ENCODE measurements around the gene KRTAP9-6.

- TF ChIP-seq, protein P1, sequence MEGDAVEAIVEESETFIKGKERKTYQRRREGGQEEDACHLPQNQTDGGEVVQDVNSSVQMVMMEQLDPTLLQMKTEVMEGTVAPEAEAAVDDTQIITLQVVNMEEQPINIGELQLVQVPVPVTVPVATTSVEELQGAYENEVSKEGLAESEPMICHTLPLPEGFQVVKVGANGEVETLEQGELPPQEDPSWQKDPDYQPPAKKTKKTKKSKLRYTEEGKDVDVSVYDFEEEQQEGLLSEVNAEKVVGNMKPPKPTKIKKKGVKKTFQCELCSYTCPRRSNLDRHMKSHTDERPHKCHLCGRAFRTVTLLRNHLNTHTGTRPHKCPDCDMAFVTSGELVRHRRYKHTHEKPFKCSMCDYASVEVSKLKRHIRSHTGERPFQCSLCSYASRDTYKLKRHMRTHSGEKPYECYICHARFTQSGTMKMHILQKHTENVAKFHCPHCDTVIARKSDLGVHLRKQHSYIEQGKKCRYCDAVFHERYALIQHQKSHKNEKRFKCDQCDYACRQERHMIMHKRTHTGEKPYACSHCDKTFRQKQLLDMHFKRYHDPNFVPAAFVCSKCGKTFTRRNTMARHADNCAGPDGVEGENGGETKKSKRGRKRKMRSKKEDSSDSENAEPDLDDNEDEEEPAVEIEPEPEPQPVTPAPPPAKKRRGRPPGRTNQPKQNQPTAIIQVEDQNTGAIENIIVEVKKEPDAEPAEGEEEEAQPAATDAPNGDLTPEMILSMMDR (IDR thresholded peaks at IDR 0.05) = no peak
- TF ChIP-seq EP300 (IDR thresholded peaks at IDR 0.05) = no peak
- TF ChIP-seq POLR2AphosphoS5 (IDR thresholded peaks at IDR 0.05) = no peak
- TF ChIP-seq POLR2A (IDR thresholded peaks at IDR 0.05) = no peak
These were observed 6.7 kb downstream of the KRTAP9-6 start for GRCh38 chr17:41271858-41272257.
